OCI-LY3 (cell line): ENCODE results near the gene RHOT1.

Experiments
- H2AFZ ChIP-seq: fragments of 200-600, 300-600 bp; shearing (Covaris generic); 2 replicates; pipeline ENCODE4 v1.6.0; 2014; ENCODE audit warnings: antibody characterized with exemption, low read depth, low read length
- H3K27ac ChIP-seq: fragments of 200-600, 300-600 bp; sonication (generic); 2 replicates; pipeline ENCODE4 v1.5.1; 2014; ENCODE audit warnings: mild to moderate bottlenecking, low read length, moderate library complexity, mixed read lengths
- H3K27me3 ChIP-seq: fragments of 200-600, 300-600 bp; sonication (generic); 2 replicates; pipeline ENCODE4 v1.6.1; 2014; ENCODE audit warnings: low read depth, low read length, mixed read lengths
- H3K36me3 ChIP-seq: fragments of 200-600, 300-600 bp; sonication (generic); replicated peaks from 2 replicates; pipeline ENCODE3; 2014; ENCODE audit warnings: low read depth, low read length, mixed read lengths
- H3K4me1 ChIP-seq: fragments of 300-600, 200-600 bp; sonication (generic); 2 replicates; pipeline ENCODE4 v1.6.1; 2014; ENCODE audit warnings: low read length, mixed read lengths
- H3K4me2 ChIP-seq: fragments of 200-600, 300-600 bp; sonication (generic); 2 replicates; pipeline ENCODE4 v1.6.1; 2014; ENCODE audit warnings: low read length, mixed read lengths
- H3K4me3 ChIP-seq: fragments of 300-600, 200-600 bp; sonication (generic); 2 replicates; pipeline ENCODE4 v1.5.1; 2014; ENCODE audit warnings: antibody characterized with exemption, mild to moderate bottlenecking, low read length, moderate library complexity
- H3K79me2 ChIP-seq: fragments of 300-600, 200-600 bp; shearing (Covaris generic); 2 replicates; pipeline ENCODE4 v1.6.1; 2014; ENCODE audit warnings: mild to moderate bottlenecking, low read length, mixed read lengths
- H3K9ac ChIP-seq: fragments of 300-600, 200-600 bp; shearing (Covaris generic); 2 replicates; pipeline ENCODE4 v1.6.0; 2014; ENCODE audit warnings: mild to moderate bottlenecking, low read length, moderate library complexity
- H3K9me3 ChIP-seq: fragments of 200-600, 300-600 bp; shearing (Covaris generic); 2 replicates; pipeline ENCODE4 v1.6.1; 2014; ENCODE audit warnings: low read length, mixed read lengths; ENCODE audit not compliant: insufficient read depth
- H4K20me1 ChIP-seq: fragments of 200-600, 300-600 bp; sonication (generic); 2 replicates; pipeline ENCODE4 v1.6.1; 2016; ENCODE audit warnings: low read length, mixed read lengths; ENCODE audit not compliant: insufficient read depth
- CTCF ChIP-seq: fragments of 200-600, 300-600 bp; sonication (generic); IDR thresholded peaks from 2 replicates; pipeline ENCODE4 v1.5.1; 2014; ENCODE audit warnings: antibody characterized with exemption, low read length, low read depth
- EZH2phosphoT487 ChIP-seq: fragments of 200-600 bp; shearing (Covaris generic); IDR thresholded peaks from 2 replicates; pipeline ENCODE4 v1.6.1; 2018; ENCODE audit warnings: antibody characterized with exemption, mixed run types, low read depth

Gene RHOT1

GRCh38 chr17:32209608-32210007 is 67.3 kb downstream of the RHOT1 start:
- no peak overlapping the region for H3K4me2 ChIP-seq
- H3K4me3 ChIP-seq = no peak overlapping the region
- peaks cover 6% of the 10 kb centered on the region for H3K4me1 ChIP-seq
- peaks cover 18% of the 10 kb centered on the region for H3K36me3 ChIP-seq
- H3K27ac ChIP-seq = no peak overlapping the region
- no peaks in the 10 kb centered on the region for H3K9me3 ChIP-seq
- no peaks in the 10 kb centered on the region for H3K79me2 ChIP-seq
- no peak for TF ChIP-seq EZH2phosphoT487
- no peak for TF ChIP-seq CTCF
- no peak overlapping the region for H3K9ac ChIP-seq
- no peaks in the 10 kb centered on the region for H3K27me3 ChIP-seq
- no peak overlapping the region for H2AFZ ChIP-seq
- H4K20me1 ChIP-seq = no peaks in the 10 kb centered on the region

- H3K4me3 ChIP-seq = no peak overlapping the region
- no peaks in the 10 kb centered on the region for H4K20me1 ChIP-seq
- H3K9me3 ChIP-seq = no peaks in the 10 kb centered on the region
- no peaks in the 10 kb centered on the region for H3K79me2 ChIP-seq
- H3K36me3 ChIP-seq = peaks cover 18% of the 10 kb centered on the region
- H3K27ac ChIP-seq = no peak overlapping the region
- peaks cover 18% of the 10 kb centered on the region for H3K4me1 ChIP-seq
- H2AFZ ChIP-seq = no peak overlapping the region
- no peaks in the 10 kb centered on the region for H3K27me3 ChIP-seq
- TF ChIP-seq EZH2phosphoT487 (no peak), CTCF (no peak)
- no peak overlapping the region for H3K9ac ChIP-seq
- no peak overlapping the region for H3K4me2 ChIP-seq
Observed at GRCh38 chr17:32211671-32212070, 69.4 kb downstream of the RHOT1 start.

- H3K36me3 ChIP-seq = peaks cover 2% of the 10 kb centered on the region
- H3K4me1 ChIP-seq = peaks cover 44% of the 10 kb centered on the region
- TF ChIP-seq EZH2phosphoT487 (no peak), CTCF (no peak)
- H3K79me2 ChIP-seq = no peaks in the 10 kb centered on the region
- H4K20me1 ChIP-seq = no peaks in the 10 kb centered on the region
- H2AFZ ChIP-seq = no peak overlapping the region
- no peaks in the 10 kb centered on the region for H3K27me3 ChIP-seq
- H3K9ac ChIP-seq = no peak overlapping the region
- H3K4me2 ChIP-seq = no peak overlapping the region
- H3K4me3 ChIP-seq = no peak overlapping the region
- H3K9me3 ChIP-seq = no peaks in the 10 kb centered on the region
- H3K27ac ChIP-seq = no peak overlapping the region
Observed at GRCh38 chr17:32215696-32216095, 73.4 kb downstream of the RHOT1 start.

GRCh38 chr17:32222621-32223020 is 80.3 kb downstream of the RHOT1 start:
- H3K79me2 ChIP-seq = no peaks in the 10 kb centered on the region
- TF ChIP-seq EZH2phosphoT487 (no peak), CTCF (peak; percentile 25)
- no peaks in the 10 kb centered on the region for H3K27me3 ChIP-seq
- peak overlapping the region; percentile 68; the same call in 1 of the 2 replicates for H3K4me3 ChIP-seq
- no peak overlapping the region for H2AFZ ChIP-seq
- H4K20me1 ChIP-seq = no peaks in the 10 kb centered on the region
- H3K9me3 ChIP-seq = no peaks in the 10 kb centered on the region
- peak overlapping the region; percentile 90 for H3K27ac ChIP-seq
- H3K4me1 ChIP-seq = peaks cover 75% of the 10 kb centered on the region
- H3K36me3 ChIP-seq = peaks cover 16% of the 10 kb centered on the region
- H3K9ac ChIP-seq = peak overlapping the region; percentile 52; the same call in 1 of the 2 replicates
- H3K4me2 ChIP-seq = peak overlapping the region; percentile 79
